NB4 (cell line): ENCODE data around the gene TCF19.
"Not testable (repeated sequence)": the region's sequence is repeated elsewhere in the genome, so short reads cannot be mapped to it uniquely, and the experiment has no call there.

ENCODE experiments used
- DNase-seq: peaks from one replicate; pipeline ENCODE4 v3.0.0; 2010; ENCODE audit warnings: low read depth
- H3K4me3 ChIP-seq: one replicate; pipeline ENCODE4 v1.5.1; 2011; ENCODE audit warnings: mild to moderate bottlenecking, low read depth, low read length, moderate library complexity
- MYC ChIP-seq: IDR thresholded peaks from 2 replicates; pipeline ENCODE4 v1.6.1; 2011; ENCODE audit warnings: low read depth, low read length
- POLR2A ChIP-seq: IDR thresholded peaks from 2 replicates; pipeline ENCODE4 v1.6.1; 2011; ENCODE audit warnings: mild to moderate bottlenecking; ENCODE audit not compliant: insufficient read length; ENCODE audit errors: extremely low read depth
- TF ChIP-seq, protein P1 (sequence below): IDR thresholded peaks from 2 replicates; pipeline ENCODE4 v1.6.1; 2011; ENCODE audit warnings: low read depth, low read length
- TF ChIP-seq, protein P2 (sequence below): IDR thresholded peaks from one replicate; pipeline ENCODE4 v1.5.1; 2012; ENCODE audit warnings: low read depth, low read length

TCF19 gene

DNA sequence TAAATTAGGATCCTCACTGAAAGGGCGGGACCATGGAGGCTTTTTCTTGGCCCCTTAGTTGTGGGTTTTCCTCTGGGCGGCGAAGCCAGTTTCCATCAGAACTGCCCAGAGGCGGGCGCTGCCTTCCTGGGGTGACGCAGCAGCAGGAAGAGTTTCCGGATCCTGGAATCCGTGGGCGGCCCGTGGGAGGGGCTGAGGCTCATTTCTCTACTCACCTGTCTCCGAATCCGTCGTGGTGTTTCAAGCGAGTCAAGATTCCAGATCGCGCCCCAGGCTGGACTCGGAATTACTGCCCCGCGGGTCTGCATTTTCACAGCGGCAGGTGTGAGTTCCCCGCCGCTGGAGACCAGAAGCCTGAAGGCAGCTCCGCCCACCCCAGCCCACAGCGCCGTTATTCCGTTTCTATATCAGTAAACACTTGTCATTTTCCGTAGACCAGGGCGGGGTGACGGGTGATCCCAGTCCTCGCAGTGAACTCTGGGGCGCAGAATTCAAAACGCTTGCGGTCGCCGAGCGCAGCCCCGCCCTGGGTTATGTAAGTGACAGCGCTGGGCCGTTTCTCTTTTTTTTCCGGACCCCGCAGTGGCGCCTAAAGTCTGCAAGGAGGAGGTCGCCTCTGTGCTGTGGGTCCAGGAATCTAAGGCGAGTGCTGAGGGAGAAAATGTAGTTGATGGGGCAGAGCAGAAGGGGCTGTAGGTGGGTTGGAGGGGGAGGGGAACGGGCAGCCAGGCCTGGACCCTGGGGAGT is 39.3 kb downstream of the TCF19 start:
- DNase-seq = peak; percentile 96
- no peak for TF ChIP-seq MYC
- TF ChIP-seq POLR2A = peak; percentile 69
- peak overlapping the region; percentile 88 for H3K4me3 ChIP-seq

- not testable (repeated sequence) for H3K4me3 ChIP-seq, DNase-seq
Observed at GRCh38 chr6:31199105-31199452, 40.7 kb downstream of the TCF19 start.

- TF ChIP-seq, protein P1, sequence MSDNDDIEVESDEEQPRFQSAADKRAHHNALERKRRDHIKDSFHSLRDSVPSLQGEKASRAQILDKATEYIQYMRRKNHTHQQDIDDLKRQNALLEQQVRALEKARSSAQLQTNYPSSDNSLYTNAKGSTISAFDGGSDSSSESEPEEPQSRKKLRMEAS = no peak
- TF ChIP-seq POLR2A (no peak), MYC (no peak)
- TF ChIP-seq, protein P2, sequence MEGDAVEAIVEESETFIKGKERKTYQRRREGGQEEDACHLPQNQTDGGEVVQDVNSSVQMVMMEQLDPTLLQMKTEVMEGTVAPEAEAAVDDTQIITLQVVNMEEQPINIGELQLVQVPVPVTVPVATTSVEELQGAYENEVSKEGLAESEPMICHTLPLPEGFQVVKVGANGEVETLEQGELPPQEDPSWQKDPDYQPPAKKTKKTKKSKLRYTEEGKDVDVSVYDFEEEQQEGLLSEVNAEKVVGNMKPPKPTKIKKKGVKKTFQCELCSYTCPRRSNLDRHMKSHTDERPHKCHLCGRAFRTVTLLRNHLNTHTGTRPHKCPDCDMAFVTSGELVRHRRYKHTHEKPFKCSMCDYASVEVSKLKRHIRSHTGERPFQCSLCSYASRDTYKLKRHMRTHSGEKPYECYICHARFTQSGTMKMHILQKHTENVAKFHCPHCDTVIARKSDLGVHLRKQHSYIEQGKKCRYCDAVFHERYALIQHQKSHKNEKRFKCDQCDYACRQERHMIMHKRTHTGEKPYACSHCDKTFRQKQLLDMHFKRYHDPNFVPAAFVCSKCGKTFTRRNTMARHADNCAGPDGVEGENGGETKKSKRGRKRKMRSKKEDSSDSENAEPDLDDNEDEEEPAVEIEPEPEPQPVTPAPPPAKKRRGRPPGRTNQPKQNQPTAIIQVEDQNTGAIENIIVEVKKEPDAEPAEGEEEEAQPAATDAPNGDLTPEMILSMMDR = no peak
- DNase-seq = no peak
- peak overlapping the region; percentile 72 for H3K4me3 ChIP-seq
Observed at GRCh38 chr6:31202259-31203166, 44.1 kb downstream of the TCF19 start.

- DNase-seq = peak; percentile 60
- peak overlapping the region; percentile 72 for H3K4me3 ChIP-seq
- TF ChIP-seq, protein P2 = no peak
- TF ChIP-seq, protein P1 = peak; percentile 92
- TF ChIP-seq POLR2A = no peak
Observed at GRCh38 chr6:31203345-31203979, 45.1 kb downstream of the TCF19 start.

DNA sequence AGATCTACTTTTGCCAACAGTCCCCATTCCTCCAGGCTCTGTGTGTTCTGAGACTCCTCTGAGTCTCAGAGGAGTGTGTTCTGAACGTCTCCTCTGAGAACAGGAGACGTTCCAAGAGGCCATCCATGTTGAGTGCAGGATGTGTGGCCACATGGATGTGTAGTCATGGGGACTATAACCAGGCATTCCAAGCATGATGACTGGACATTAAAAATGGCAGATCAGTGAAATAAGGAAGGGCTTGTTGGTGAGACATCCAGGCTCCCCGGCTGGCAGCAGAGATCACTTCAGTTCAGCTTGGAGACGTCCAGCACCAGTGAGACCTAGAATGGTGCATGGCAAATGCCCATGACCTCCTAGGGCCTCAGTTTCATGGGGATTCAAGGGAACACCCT is 46.4 kb downstream of the TCF19 start:
- TF ChIP-seq MYC (no peak), POLR2A (no peak)
- TF ChIP-seq, protein P2 = no peak
- TF ChIP-seq, protein P1 = no peak
- no peak overlapping the region for H3K4me3 ChIP-seq
- DNase-seq = no peak

GRCh38 chr6:31205638-31206037 is 47.2 kb downstream of the TCF19 start:
- TF ChIP-seq POLR2A = no peak
- TF ChIP-seq, protein P1 = no peak
- no peak for TF ChIP-seq MYC
- TF ChIP-seq, protein P2 = no peak
- DNase-seq = no peak
- no peak overlapping the region for H3K4me3 ChIP-seq
